ENCODE measurements around the gene NFKBIE.
"Not testable (repeated sequence)": the region's sequence is repeated elsewhere in the genome, so short reads cannot be mapped to it uniquely, and the experiment has no call there.

NFKBIE gene, protein sequence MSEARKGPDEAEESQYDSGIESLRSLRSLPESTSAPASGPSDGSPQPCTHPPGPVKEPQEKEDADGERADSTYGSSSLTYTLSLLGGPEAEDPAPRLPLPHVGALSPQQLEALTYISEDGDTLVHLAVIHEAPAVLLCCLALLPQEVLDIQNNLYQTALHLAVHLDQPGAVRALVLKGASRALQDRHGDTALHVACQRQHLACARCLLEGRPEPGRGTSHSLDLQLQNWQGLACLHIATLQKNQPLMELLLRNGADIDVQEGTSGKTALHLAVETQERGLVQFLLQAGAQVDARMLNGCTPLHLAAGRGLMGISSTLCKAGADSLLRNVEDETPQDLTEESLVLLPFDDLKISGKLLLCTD

DNA sequence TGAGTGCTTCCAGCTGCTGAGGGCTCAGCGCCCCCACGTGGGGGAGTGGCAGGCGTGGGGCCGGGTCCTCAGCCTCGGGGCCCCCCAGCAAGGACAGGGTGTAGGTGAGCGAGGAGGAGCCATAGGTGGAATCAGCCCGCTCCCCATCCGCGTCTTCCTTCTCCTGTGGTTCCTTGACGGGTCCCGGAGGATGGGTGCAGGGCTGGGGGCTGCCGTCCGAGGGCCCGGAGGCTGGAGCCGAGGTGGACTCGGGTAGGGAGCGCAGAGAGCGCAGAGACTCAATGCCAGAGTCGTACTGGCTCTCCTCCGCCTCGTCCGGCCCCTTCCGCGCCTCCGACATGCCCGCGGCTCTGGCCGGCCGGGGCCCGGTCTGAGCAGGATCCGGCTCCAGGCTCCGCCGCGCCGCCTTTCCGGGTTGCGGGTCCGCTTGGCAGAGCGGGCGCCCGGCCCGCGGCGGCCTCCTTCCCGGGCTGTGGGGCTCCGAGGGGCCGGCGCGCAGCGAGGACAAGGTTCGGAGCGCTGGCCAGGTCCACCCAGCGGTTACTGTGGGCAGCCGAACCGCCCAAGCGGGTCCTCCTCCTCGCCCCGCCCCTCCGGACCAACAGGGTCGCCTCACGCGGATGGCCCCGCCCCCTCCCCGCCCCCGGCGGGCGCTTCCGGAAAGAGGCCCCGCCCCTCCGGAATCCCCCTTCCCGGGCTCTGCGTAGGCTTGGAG lies at the start of gene NFKBIE:
Gene NFKBIE (minus strand): TSS at position 545 of the 715 bp plus-strand sequence. CDS start 205 bp downstream, at position 340.
- DNase-seq = peak in 57 of 58 donors; percentile 54 to 95 (median 88)

DNA sequence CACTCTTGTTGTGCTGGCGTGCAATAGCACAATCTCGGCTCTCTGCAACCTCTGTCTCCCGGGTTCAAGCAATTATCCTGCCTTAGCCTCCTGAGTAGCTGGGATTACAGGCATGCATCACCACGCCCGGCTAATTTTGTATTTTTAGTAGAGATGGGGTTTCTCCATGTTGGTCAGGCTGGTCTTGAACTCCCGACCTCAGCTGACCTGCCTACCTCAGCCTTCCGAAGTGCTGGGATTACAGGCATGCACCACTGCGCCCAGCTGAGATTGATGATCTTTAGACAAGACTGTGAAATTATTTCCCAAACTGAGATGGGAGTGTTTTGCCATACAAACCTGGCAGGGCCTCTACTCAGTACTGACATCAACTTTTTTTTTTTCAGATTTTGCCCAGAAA lies 49.3 kb upstream of the NFKBIE start:
- not testable (repeated sequence) for DNase-seq

GRCh38 chr6:44312901-44313788 lies 47.8 kb upstream of the NFKBIE start, which contains the start of gene AARS2:
Gene AARS2, minus strand, starts transcription at chr6:44313347. Its CDS starts 24 bp downstream, at chr6:44313323.
- peak in 56 of 58 donors; percentile 24 to 89 (median 71) for DNase-seq

DNA sequence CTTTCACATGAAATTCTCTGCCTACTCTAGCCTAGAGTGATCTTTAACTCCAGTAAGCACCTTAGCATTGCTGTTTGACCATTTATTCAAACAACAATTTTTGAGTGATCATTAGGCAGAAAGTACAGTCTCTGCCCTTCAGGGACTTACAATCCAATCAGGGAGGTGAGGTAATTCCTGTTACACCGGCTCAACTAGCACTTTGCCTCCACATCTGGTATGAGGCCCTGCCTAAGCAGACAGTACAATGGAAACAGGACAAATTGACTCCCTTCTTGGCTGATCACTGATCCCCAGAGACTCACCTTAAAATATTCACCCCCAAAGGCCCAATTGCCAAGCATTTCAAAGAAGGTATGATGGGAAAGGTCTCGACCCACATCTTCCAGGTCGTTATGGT lies 46.4 kb upstream of the NFKBIE start:
- no peak for DNase-seq

DNA sequence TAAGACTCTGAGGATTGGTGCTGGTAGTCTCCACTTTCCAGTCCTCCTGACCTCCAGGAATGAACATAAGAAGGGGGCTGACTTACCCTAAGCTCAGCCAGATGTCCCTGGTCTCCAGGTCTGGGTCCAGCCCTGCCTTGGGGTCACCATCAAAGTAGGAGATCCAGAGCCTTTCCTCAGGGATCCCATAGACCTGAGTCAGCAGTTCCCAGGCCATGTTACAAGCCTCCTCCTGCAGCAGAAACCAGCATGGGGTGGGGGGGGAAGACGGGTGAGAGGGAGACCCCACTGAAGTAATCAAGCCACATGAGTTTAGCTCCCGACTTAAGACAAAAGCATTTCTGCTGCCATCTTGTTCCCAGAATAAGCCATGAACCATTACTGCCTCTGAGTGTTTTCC lies 46.0 kb upstream of the NFKBIE start:
- no peak for DNase-seq

DNA sequence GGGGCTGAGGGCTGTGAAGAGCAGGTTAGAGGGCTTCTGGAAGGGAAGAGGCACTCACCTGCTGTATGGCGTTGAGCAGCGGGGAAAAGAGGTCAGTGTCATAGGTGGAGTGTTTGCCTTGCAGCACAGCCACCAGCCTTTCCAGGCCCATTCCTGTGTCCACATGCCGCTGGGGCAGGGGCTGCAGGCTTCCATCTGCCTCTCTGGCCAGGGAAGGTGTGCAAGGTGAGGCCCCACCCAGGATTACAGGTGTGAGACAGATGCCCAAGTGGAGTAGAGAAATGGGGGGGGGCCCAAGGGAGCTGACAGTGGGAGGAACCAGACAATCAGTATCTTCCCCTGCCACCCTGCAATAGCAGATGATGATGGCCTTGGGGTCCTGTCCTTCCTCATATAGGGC lies 44.9 kb upstream of the NFKBIE start:
- no peak for DNase-seq

DNA sequence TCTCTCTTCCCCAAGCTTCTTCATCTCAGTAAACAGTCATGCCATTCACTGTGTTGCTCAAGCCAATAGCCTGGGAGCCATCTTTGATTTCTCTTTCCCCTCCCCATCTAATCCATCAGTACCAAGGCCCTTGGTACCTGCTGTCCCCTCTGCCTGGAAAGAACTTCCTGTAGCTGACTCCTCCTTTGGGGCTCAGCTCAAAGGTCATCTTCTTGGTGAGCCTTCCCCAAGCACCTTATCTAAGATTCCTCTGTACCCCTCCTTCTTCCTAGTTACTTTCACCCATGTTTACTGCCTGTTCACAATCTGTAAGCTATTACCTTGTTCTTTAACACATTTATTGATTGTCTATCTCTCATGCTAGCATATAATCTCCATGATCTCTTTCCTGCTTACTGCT lies 44.3 kb upstream of the NFKBIE start:
- DNase-seq = no peak

DNA sequence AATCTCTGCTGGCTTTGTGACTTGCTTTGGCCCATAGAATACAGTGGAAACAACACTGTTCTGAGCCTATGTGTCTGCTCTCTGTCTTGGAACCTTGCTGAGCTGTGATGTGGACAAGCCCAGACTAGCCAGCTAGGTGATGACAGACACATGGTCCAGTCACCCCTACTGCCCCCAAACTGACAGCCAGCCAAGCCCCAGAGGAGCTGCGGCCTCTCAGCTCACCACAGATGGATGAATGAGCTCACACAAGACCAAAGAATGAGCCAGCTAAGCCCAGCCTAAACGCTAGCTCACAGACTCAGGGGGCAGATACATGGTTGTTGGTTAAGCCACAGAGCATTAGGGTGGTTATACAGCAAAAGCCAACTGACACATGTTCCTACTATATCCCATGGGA lies 43.7 kb upstream of the NFKBIE start:
- no peak for DNase-seq

GRCh38 chr6:44307217-44307616 lies 41.9 kb upstream of the NFKBIE start:
- no peak for DNase-seq

DNA sequence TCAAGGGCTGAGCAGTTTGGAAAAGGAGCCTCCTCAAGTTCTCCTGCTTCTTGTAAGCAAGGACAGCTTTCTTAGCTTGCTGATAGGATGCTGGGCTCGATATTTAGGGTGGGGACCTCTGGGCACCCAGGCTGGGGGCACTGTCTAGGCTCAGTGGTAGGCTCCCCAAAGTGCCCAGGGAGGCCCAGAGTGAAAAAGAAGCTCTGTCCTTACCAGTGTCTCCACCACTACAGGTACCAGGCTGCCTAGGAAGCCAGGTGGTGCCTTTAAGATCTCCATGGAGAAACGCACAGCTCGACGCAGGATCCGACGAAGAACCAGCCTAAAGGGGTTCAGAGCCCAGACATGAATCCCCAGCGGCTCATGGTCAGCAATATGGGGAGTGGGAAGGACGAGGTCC lies 41.4 kb upstream of the NFKBIE start:
- no peak for DNase-seq

DNA sequence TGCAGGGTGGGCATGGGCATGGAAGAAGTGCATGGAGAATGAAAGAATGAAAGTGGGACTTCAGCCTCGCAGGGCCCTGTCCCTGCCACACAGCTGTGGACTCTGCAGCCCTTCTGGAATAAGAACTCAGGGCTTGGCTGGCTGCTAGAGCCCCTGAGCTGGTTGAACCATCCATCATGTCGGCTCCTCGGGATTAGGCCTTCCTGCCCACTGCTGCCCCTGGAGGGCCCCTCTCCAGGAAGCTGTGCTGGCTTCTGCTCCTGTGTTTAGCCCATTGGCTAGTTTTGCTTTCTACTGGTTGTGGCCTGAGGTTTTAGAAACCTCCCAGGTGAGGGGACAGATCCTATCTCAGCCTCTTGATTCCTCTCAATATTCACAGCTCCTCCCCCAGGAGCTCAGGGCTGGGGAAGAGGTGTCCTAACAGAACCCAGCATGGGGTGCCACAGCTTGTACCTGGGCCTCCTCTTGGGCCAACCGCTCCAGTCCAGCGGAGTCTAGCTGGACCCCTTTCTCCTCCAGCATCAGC lies 39.9 kb upstream of the NFKBIE start:
- DNase-seq = no peak

DNA sequence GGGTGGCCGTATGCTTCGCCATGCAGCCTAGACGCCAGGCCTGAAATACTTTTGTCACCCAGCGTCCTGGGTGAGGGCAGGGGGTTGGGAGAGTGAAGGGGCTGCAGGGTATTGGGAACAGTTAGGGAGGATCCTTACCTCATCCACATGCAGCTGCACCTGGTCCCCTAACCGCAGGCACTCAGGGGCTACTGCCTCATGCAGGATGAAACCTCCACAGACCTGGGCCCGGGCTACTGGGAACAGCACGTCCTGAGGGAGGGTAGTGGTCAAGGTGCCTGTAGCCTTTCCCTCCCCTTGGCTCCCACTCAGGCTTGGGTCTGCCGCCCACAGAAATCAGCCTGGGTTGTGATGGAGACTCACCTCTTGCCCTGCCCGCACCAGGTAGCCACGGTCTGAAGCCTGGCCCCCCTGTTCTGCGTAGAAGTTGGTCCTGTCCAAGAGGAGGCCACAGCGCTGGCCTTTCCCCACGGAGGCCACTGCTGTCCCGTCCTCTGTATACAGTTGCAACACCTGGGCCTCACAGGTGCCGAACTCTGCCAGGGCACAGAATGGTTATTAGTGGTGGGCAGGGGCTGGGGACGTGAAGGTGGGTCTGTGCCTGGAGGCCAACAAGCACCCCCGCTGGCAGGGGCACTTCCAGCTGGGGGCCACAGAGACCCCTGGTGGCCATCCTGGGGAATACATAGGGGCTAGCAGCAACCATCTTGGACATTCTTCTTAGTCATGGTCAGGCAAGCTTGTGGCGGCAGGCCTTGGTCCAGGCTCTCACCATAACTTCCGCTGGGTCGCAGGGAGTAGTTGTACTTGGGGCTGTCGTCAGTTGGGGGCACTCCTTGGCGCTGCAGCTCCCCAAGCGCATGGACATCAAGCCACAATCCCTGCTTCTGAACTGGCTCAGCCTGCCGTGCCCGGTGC lies 39.2 kb upstream of the NFKBIE start:
- peak in 15 of 58 donors; percentile 9 to 40 (median 12) for DNase-seq

DNA sequence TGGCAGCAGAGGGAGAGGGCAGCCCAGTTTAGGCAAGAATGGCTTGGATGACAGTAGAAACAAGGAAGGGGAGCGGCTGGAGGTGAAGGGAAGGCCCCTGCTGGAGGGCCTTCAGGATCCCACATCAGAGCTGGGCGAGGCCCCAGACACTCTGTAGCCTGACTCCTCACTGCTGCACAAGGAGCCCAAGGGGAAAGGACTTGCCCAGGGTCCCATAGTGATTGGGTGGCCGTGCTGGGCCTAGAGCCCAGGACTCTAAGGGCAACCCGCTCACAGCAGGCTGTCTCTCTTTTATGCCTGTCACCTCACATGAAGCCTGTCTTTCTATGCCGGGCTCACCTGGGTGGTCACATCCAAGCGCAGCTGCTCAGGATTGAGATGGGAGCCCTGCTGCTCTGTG lies 38.5 kb upstream of the NFKBIE start:
- no peak for DNase-seq

GRCh38 chr6:44302856-44303255 lies 37.5 kb upstream of the NFKBIE start:
- DNase-seq = no peak

DNA sequence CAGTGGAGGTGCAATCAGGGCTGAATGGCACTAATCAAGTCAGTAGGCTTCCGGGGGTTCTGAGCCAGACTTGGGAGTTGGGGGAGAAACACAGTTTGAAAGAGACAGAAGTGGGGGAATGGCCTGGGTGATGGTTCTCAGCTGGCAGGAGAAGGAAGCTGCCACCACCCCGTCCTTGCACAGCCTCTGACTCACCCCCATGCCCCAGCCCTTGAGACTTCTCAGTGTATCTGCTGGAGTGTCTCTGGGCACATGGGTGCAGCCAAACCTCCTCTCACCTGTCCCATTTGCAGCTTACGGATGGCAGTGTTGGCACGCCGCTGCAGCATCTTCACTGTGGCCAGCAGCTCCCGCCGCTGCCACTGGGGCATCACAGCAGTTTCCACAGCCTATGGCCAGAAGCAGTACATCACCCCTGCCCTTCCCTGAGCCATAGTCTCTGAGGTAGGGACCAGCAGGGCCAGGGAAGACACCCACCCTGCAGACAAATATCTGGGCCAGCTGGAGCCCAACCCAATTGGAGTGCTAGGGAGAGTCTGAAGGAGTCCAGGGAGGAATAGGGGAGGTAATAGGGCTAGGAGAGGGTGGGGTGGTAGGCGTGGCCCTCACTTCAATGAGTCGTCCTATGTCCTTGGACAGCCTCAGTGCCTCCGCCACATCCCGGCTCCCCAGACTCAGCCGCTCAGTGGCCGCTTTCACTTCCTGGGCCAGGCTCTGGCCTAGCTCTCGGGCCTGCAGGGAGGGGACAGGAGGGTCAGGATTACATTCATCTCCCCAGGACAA lies 36.6 kb upstream of the NFKBIE start:
- DNase-seq = no peak

GRCh38 chr6:44301106-44301505 lies 35.8 kb upstream of the NFKBIE start:
- DNase-seq = no peak

- DNase-seq = no peak
Observed at GRCh38 chr6:44300292-44300823, 35.0 kb upstream of the NFKBIE start.

DNA sequence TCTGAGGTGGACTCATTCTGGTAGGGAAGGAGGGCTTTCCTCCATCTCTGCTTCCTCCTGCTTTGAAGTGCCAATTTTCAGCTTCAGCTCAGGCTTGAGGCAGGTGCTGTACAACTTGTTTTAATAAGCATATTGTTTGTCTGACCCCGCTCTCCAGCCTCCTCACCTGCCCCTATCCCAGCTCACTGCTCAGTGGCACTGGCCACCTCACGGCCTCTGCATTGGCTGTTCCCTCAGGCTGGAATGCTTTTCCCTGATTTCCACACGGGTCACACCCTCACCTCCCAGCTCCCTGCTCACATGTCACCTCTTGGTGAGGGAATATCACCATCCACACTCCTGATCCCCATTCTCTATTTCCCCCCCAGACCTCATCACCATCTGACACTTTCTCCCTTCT lies 33.5 kb upstream of the NFKBIE start:
- no peak for DNase-seq

All from anterior cingulate cortex (tissue), 58 donors.